GM21390 (cell line): Measurements from ENCODE around the gene GAPDH.
"Not testable (repeated sequence)": the region's sequence is repeated elsewhere in the genome, so short reads cannot be mapped to it uniquely, and the experiment has no call there.

Experiments
- ATAC-seq: cut with Tn5 transposase; IDR thresholded peaks from one replicate; pipeline ENCODE4 v1.9.1; 2021; ENCODE audit not compliant: unreplicated experiment

Gene GAPDH

DNA sequence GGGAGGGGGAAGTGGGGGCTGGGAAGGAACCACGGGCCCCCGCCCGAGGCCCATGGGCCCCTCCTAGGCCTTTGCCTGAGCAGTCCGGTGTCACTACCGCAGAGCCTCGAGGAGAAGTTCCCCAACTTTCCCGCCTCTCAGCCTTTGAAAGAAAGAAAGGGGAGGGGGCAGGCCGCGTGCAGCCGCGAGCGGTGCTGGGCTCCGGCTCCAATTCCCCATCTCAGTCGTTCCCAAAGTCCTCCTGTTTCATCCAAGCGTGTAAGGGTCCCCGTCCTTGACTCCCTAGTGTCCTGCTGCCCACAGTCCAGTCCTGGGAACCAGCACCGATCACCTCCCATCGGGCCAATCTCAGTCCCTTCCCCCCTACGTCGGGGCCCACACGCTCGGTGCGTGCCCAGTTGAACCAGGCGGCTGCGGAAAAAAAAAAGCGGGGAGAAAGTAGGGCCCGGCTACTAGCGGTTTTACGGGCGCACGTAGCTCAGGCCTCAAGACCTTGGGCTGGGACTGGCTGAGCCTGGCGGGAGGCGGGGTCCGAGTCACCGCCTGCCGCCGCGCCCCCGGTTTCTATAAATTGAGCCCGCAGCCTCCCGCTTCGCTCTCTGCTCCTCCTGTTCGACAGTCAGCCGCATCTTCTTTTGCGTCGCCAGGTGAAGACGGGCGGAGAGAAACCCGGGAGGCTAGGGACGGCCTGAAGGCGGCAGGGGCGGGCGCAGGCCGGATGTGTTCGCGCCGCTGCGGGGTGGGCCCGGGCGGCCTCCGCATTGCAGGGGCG is at the start of gene GAPDH:
Gene GAPDH, plus strand, starts transcription at position 595 of the 772 bp plus-strand sequence. CDS start 316 bp downstream, outside the sequence.
- peak; percentile 47 for ATAC-seq

DNA sequence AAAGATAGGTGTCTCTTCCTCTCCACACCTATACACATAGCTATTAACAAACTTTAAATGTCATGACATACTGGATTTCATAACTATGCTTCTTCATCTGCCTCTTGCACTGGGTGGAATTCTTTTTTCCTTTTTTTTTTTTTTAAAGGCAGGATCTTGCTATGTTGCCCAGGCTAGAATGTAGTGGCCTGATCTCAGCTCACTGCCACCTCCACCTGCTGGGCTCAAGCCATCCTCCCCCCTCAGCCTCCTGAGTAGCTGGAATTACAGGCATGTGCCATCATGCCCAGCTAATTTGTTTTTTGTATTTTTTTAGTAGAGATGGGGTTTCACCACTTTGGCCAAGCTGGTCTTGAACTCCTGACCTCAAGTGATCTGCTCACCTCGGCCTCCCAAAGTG is 46.1 kb upstream of the GAPDH start:
- ATAC-seq: no peak

DNA sequence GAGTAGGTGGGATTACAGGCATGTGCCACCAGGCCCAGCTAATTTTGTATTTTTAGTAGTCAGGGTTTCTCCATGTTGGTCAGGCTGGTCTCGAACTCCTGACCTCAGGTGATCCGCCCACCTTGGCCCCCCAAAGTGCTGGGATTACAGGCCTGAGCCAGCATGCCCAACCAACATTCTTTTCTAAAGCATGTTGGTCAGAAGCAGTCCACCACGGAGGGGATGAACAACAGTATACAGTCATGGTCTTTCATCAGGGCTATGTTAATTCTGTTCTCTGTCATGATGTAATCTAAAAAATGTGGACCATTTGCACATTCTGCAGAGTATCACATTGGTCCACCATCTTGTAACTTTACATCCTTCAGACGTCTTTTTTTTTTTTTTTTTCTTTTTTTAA is 44.9 kb upstream of the GAPDH start:
- no peak for ATAC-seq

DNA sequence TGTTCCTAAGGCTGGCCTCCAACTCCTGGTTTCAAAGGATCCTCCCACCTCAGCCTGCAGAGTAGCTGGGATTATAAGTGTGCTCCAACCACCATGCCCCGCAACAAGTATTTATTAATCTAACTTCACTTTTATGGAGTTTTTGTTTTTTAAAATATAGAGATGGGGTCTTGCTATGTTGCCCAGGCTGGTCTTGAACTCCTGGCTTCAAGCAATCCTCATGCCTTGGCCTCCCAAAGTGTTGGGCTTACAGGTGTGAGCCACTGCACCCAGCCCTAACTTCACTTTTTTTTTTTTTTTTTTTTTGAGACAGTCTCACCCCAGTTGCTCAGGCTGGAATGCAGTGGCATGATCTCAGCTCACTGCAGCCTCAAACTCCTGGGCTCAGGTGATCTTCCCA is 43.6 kb upstream of the GAPDH start:
- ATAC-seq: not testable (repeated sequence)

DNA sequence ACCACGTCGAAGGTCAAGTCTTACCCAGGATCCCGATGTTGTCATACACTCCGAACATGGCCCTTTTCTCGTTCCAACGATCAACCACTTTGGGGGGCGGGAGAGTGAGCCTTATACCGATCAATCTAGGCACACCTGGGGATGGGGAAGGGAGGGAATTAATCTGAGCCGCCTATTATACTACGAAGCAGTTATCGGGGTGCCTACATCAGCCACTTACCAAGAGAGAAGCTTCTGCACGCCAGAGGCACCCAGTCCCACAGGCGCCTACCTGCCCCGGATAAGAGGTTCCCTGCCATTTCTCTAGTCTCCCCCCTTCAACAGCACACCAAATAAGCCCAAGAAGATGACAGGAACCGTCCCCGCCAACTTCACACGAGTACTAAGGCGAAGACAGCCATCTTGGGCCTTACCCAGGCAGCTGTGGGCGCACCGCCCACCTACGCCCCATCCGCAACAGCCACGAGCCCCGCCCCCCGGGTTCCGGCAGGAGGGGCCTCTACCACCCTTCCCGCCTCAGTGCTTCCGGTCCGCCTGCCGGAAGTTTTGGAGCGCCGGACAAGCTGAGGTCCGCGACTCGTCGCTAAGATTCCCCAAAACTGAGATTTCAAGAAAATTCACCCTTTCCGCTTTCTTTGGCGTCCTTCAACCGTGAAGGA is 41.4 kb upstream of the GAPDH start, which contains the start of gene MRPL51:
Gene MRPL51, minus strand, starts transcription at position 425 of the 659 bp plus-strand sequence. Its CDS starts 126 bp downstream, at position 299.
- ATAC-seq: peak; percentile 67

DNA sequence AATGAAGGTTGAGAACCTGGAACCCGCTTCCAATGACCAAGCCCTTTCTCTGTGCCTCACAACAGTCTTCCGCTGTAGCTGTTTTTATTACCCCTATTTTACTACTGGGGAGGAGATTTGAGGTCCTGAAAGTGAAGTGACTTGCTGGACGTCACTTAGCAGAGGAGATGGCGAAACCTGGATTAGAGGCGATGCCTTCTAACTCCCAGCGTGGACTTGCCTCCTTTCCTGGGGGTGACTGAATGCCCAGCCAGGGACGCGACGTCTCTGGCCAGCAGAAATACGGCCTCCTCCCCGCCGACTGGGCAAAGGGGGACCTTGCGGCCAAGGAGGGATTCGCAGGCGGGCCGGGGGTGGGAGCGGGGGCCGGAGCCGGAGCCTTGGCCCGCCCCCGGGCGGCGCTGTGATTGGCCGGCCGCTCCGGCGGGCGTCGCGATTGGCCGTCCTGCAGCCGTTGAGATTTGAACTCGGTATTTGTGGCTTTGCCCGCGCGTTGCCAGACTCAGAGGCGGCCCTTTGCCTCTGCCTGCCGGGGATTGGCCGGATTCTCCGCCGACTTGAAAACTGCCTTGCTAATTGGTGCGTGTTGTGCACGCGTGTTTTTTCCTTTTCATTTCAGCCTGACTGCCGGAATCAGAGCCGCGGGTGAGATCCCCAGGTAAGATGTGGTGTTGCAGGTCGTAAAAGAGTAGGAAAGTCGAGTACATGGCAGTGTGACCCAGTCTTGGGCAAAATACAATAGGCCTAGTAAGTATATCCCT is 40.6 kb upstream of the GAPDH start, which contains the start of gene NCAPD2:
Gene NCAPD2, plus strand, starts transcription at position 606 of the 761 bp plus-strand sequence. CDS start 997 bp downstream, outside the sequence.
- ATAC-seq: peak; percentile 78

DNA sequence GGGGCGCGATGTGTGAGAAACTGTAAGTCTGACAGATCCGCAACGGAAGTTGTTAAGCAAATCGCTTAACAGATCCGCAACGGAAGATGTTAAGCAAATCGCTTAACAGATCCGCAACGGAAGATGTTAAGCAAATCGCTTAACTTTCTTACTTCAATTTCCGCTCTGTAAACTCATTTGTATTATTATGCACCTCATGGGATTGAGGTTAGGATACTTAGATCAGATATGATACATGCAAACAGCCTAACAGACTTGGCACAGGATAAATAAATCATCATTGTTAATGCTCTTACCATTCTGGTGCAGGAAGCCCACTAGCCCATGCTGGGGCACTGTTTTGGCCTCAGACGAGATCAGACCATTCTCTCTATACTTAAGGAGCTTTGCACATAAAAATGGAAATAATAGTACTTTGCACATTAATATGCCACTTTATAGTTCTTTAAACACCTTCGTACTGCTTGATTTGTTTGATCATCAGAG is 40.0 kb upstream of the GAPDH start:
- ATAC-seq: peak; percentile 21

DNA sequence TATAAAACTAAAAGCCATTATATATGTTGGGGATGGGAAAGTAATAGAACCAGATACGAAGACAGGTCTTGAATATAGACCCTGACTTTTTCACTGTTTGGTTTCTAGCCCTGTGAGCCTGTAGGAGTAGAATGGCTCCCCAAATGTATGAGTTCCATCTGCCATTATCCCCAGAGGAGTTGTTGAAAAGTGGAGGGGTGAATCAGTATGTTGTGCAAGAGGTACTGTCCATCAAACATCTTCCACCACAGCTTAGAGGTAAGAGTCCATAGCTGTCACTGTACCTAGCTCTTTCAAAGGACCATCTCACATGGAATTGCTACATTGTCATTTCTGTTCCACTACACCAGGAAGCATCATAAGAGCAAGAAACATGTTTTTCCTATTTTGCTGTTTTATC is 39.3 kb upstream of the GAPDH start:
- no peak for ATAC-seq

DNA sequence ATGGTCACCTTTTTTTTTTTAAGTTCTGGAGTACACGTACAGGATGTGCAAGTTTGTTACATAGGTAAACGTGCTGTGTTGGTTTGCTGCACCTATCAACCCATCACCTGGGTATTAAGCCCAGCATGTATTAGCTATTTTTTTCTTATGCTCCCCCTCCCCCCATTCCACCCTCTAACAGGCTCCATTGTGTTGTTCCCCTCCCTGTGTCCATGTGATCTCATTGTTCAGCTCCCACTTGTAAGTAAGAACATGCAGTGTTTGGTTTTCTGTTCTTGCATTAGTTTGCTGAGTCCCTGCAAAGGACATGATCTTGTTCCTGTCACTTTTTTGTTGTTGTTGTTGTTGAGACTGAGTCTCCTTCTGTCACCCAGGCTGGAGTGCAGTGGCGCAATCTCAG is 37.0 kb upstream of the GAPDH start:
- ATAC-seq: not testable (repeated sequence)

DNA sequence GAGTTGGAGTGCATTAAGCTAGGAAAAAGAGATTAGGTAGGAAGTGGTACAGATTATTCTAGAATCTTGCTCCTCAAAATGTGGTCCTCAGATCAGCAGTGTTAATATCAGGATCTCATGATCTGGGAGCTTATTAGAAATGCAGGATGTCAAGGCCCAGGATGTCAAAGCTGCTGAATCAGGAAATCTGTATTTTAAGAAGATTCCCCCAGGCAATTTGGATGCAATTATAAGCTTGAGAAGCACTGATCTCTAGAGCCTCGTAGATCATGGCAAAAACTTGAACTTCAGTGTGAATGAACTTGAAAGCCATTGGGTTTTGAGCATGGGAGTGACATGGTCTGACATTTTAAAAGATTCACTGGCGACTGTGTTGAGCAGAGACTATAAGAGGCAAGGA is 33.9 kb upstream of the GAPDH start:
- no peak for ATAC-seq

DNA sequence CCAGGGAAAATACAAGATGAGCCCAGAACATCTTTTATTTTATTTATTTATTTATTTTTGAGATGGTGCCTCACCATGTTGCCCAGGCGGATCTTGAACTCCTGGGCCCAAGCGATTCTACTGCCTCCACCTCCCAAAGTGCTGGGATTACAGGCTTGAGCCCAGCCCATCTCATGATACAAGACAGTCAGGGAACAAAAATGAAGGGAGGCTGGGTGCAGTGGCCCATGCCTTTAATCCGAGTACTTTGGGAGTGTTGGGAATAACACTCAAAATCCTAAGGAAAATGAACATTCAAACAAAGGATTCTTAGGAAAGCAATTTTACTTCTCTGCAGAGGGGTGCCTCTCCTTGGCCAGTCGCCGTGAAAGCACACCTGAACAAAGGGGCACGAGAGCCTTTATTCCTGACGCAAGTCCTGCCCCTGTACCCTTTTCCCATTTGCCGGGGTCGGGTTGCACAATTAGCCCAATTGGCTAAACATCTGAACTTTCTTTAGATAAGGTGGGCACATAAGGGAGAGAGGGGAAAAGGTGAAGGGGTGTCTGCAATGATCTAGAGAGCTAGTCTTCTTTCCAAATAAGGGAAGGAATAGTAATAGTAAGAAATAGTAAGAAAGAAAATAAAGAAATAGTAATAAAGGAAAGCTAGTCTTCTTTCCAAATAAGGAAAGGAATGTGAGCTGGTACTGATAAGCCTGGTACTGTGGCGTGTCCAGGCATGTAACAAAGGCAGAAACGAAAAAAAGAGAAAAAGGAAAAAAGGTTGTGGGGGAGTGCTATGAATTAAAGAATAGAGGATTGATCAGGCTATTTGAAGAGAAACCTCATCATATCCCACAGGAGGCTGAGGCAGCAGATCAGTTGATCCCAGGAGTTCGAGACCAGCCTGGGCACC is 27.0 kb upstream of the GAPDH start:
- ATAC-seq: no peak

DNA sequence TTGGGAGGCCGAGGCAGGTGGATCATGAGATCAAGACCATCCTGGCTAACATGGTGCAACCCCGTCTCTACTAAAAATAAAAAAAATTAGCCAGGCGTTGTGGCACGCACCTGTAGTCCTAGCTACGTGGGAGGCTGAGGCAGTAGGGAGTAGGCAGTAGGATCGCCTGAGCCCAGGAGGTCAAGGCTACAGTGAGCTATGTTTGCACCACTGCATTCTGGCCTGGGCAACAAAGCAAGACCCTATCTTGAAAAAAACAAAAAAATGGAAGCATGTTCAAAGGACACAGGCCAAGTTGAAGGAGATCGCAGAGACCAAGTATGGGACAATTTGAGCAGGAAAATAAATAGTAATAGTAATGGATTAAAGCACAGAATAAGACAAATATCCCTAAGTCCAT is 26.2 kb upstream of the GAPDH start:
- ATAC-seq: no peak

DNA sequence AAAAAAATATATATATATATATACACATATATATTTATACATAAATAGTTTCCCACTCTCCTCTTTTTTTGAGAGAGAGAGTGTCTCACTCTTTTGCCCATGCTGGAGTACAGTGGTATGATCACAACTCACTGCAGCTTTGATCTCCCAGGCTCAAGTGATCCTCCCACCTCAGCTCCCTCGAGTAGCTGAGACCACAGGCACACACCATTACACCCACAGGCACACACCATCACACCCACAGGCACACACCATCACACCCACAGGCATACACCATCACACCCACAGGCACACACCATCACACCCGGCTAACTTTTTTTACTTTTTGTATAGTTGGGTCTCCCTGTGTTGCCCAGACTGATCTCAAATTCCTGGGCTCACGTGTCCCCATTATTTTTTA is 14.1 kb upstream of the GAPDH start:
- no peak for ATAC-seq

DNA sequence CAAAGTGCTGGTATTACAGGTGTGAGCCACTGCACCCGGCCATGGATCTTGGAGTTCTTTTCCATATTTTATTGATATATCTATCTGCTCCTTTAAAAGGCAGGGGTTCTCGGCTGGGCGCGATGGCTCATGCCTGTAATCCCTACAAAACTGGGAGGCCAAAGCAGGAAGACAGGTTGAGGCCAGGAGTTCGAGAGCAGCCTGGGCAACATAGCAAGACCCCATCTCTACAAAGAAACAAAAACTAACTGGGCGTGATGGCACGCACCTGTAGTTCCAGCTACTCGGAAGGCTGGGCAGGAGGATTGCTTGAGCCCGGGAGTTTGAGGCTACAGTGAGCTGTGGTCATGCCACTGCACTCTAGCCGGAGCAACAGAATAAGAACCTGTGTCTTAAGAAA is 12.1 kb upstream of the GAPDH start:
- ATAC-seq: no peak

DNA sequence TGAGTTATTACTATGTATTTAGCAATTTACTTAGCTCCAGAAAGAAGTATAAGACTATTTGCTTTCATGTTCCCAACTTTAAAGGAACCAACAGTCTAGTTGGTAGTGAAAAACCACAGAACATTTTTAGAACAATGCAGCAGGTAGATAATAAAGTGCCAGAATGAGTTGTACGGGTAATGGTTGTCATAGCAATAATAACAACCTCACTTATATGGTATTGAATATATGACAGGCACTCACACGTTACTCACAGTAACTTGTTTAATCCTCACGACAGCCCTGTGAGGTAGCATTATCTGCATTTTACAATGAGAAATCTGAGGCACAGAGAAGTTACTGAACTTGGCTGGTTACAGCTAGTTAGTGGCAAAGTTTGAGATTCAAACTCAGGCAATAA is 10.6 kb upstream of the GAPDH start:
- ATAC-seq: no peak

DNA sequence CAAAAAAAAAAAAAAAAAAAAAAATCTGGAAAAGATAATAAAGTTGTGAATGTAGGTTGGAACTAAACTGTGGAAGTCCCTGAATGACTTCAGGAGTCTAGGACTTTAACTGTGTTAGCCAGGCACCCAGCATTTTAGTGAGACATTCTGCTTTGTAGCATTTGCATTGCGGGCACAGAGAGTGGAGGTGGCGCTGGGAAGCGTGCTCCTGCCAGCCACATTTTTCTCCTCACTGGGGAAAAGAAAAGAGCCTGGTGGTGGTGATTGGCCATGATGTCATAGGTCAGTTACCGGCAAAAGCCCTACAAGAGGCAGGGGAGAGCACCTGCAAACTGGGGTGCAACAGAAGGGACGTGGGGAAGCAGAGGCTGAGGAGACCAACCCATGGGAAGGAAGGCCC is 9.7 kb upstream of the GAPDH start:
- no peak for ATAC-seq

DNA sequence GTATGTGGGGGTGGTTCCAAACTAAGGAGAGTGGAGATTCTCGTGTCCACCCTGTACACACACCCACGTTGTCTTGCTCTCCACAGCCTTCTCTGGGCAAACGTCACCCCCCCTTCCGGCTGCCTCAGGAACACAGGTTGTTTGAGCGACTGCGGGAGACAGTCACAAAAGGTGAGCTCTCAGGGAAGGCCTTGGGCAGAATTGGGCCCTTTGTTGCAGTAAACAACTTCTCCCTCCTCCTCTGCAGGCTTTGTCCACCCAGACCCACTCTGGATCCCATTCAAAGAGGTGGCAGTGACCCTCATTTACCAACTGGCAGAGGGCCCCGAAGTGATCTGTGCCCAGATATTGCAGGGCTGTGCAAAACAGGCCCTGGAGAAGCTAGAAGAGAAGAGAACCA is 8.1 kb upstream of the GAPDH start:
- ATAC-seq: no peak

DNA sequence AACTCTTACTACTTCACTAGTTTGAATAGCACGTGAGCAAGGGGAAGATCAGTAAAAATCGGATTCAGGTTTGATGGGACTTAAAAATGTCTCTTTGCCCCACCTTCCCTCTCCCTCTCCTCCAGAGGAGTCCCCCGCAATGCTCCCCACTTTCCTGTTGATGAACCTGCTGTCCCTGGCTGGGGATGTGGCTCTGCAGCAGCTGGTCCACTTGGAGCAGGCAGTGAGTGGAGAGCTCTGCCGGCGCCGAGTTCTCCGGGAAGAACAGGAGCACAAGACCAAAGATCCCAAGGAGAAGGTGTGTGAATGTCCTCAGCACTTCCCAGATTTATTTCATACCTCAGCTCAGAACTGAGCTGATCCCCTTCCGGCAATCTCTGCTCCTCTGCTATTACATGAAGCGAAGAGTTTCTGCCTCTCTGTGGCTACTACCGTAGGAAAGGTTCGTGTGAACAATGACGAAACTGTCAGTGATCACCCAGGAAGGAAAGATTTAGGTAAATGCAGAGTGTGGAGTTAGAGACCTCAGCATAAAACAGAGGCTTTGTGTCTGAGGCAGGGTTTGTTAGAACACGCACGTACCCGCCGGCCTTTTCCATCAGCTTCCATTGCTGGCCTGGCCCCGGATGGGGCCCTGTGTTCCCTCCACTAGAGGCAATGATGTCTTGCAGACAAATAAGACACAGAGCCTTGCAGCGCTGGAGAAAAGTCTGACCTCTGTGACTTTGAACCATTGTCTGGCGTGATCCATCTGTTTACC is 7.4 kb upstream of the GAPDH start:
- ATAC-seq: no peak

DNA sequence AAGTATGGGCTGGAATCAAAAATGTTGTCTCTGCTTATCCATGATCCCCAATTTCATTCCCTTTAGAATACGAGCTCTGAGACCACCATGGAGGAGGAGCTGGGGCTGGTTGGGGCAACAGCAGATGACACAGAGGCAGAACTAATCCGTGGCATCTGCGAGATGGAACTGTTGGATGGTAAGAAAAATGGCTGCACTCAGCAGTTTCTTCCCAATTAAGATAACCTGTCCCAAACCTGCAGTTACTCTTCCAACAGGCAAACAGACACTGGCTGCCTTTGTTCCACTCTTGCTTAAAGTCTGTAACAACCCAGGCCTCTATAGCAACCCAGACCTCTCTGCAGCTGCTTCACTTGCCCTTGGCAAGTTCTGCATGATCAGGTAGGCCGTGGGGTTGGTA is 6.6 kb upstream of the GAPDH start:
- no peak for ATAC-seq
